ENCODE measurements around the gene MSL1. TPM values are rescaled to one million over a fixed set of nuclear protein-coding genes. Genes with fewer than 3 reads are reported as not detected.

The MSL1 gene
- total and polyA plus RNA-seq, 2 of the 13 experiments (the other 11 are each of a cell fraction or from before 2014, with no cell fraction given): 63.8 to 88.5 TPM

GRCh38 chr17:40111221-40112128 lies 10.3 kb upstream of the MSL1 start (continued):
- peak; percentile 62; the same call in 1 of the 2 replicates for TF ChIP-seq AHDC1 (CRISPR knock-in tag; IDR thresholded peaks at IDR 0.05; ENCODE audit: borderline replicate concordance)
- no peak for TF ChIP-seq ZNF775 (CRISPR knock-in tag; IDR thresholded peaks at IDR 0.05; ENCODE audit: borderline replicate concordance)
- no peak for TF ChIP-seq NFE2 (CRISPR knock-in tag; IDR thresholded peaks at IDR 0.05)
- peak; percentile 62; the same call in 1 of the 2 replicates for TF ChIP-seq ZNF788 (CRISPR knock-in tag; IDR thresholded peaks at IDR 0.05; ENCODE audit: borderline replicate concordance)
- TF ChIP-seq ZNF7 (CRISPR knock-in tag; IDR thresholded peaks at IDR 0.05): no peak
- peak; percentile 97 for TF ChIP-seq ZNF263 (CRISPR knock-in tag; IDR thresholded peaks at IDR 0.05)
- TF ChIP-seq TAF15 (IDR thresholded peaks at IDR 0.05; ENCODE audit: low read depth, low read length, poor library complexity, severe bottlenecking): no peak
- TF ChIP-seq TCF12 (IDR thresholded peaks at IDR 0.05): no peak
- TF ChIP-seq TCF12 (CRISPR knock-in tag; IDR thresholded peaks at IDR 0.05): no peak
- no peak for TF ChIP-seq NBN (conservative IDR thresholded peaks at IDR 0.05)
- TF ChIP-seq CREB1 (IDR thresholded peaks at IDR 0.05): no peak
- TF ChIP-seq CREB1 (CRISPR knock-in tag; IDR thresholded peaks at IDR 0.05): no peak
- TF ChIP-seq ZNF747 (CRISPR knock-in tag; IDR thresholded peaks at IDR 0.05; ENCODE audit: borderline replicate concordance): peak; percentile 73; the same call in 1 of the 2 replicates
- peak; percentile 82 for TF ChIP-seq MIXL1 (CRISPR knock-in tag; IDR thresholded peaks at IDR 0.05)
- no peak for TF ChIP-seq NFE2L2 (IDR thresholded peaks at IDR 0.05; ENCODE audit: low read length)
- no peak for TF ChIP-seq MED8 (CRISPR knock-in tag; IDR thresholded peaks at IDR 0.05; ENCODE audit: insufficient replicate concordance)
- TF ChIP-seq, protein P1, sequence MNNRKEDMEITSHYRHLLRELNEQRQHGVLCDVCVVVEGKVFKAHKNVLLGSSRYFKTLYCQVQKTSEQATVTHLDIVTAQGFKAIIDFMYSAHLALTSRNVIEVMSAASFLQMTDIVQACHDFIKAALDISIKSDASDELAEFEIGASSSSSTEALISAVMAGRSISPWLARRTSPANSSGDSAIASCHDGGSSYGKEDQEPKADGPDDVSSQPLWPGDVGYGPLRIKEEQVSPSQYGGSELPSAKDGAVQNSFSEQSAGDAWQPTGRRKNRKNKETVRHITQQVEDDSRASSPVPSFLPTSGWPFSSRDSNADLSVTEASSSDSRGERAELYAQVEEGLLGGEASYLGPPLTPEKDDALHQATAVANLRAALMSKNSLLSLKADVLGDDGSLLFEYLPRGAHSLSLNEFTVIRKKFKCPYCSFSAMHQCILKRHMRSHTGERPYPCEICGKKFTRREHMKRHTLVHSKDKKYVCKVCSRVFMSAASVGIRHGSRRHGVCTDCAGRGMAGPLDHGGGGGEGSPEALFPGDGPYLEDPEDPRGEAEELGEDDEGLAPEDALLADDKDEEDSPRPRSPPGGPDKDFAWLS (CRISPR knock-in tag; IDR thresholded peaks at IDR 0.05; ENCODE audit: borderline replicate concordance): no peak
- no peak for TF ChIP-seq MLLT10 (CRISPR knock-in tag; IDR thresholded peaks at IDR 0.05)
- TF ChIP-seq, protein P2, sequence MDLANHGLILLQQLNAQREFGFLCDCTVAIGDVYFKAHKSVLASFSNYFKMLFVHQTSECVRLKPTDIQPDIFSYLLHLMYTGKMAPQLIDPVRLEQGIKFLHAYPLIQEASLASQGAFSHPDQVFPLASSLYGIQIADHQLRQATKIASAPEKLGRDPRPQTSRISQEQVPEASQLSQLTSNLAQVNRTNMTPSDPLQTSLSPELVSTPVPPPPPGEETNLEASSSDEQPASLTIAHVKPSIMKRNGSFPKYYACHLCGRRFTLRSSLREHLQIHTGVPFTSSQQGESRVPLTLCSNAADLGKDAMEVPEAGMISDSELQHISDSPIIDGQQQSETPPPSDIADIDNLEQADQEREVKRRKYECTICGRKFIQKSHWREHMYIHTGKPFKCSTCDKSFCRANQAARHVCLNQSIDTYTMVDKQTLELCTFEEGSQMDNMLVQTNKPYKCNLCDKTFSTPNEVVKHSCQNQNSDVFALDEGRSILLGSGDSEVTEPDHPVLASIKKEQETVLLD (CRISPR knock-in tag; IDR thresholded peaks at IDR 0.05; ENCODE audit: low read depth): no peak
- 0 out of 2 replicates have a peak, but pooled peaks have one; percentile 32 for TF ChIP-seq SIX1 (CRISPR knock-in tag; IDR thresholded peaks at IDR 0.05; ENCODE audit: borderline replicate concordance)
- no peak for TF ChIP-seq POLR2AphosphoS5 (IDR thresholded peaks at IDR 0.05; ENCODE audit: low read depth, low read length)
- TF ChIP-seq RFXAP (CRISPR knock-in tag; IDR thresholded peaks at IDR 0.05; ENCODE audit: borderline replicate concordance): 0 out of 2 replicates have a peak, but pooled peaks have one; percentile 26
